ENCODE data around the gene IL10RA. TPM values are rescaled to one million over a fixed set of nuclear protein-coding genes. Genes with fewer than 3 reads are reported as not detected.

The IL10RA gene
- total and polyA plus RNA-seq, 2 of the 4 experiments (the other 2 are of a cell fraction), result 0.12 TPM; not detected in 1

DNA sequence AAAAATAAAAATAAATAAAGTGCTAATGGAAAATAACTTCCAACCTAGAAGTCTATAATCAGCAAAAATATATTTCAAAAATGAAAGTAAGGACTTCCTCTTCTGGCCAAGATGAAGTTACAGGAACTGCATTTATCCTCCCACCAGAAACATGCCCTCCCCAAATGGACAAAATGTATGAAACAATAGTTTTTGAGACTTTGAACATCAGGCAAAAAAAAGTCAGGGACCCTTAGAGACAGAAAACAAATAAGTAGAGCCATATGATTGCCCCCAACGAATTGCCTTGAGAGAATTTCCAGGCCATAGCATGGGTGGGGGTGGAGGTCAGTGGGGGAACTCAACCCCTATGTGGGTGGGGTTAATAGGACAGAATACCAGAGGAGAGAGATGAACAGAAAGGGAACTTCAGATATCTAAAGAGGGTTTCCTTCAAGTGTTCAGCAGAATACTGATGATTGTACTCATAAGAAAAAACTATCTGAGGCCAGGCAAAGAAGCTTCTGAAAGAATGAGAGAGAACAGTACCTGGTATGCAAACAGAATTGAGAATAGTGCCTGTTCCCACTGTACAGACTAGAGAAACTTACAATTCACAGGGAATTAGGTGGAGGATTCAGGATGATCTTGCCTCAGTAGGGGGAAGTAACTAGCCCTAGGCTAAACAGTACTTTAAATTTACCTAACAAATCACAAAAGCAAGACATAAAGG is 26.6 kb upstream of the IL10RA start:
- TF ChIP-seq FOS (IDR thresholded peaks at IDR 0.05; ENCODE audit: low read depth, low read length) (no peak), MXI1 (IDR thresholded peaks at IDR 0.05; ENCODE audit: borderline replicate concordance, low read depth, low read length) (no peak), MAZ (IDR thresholded peaks at IDR 0.05; ENCODE audit: borderline replicate concordance, low read depth, low read length) (no peak), CHD1 (IDR thresholded peaks at IDR 0.05; ENCODE audit: low read depth, low read length) (no peak), RCOR1 (IDR thresholded peaks at IDR 0.05; ENCODE audit: insufficient replicate concordance, low read length) (no peak), SMC3 (IDR thresholded peaks at IDR 0.05; ENCODE audit: low read depth, low read length) (no peak), BHLHE40 (IDR thresholded peaks at IDR 0.05; ENCODE audit: low read depth, low read length) (no peak), NFE2L2 (IDR thresholded peaks at IDR 0.05; ENCODE audit: low read depth, low read length) (no peak)
- TF ChIP-seq, protein P1, sequence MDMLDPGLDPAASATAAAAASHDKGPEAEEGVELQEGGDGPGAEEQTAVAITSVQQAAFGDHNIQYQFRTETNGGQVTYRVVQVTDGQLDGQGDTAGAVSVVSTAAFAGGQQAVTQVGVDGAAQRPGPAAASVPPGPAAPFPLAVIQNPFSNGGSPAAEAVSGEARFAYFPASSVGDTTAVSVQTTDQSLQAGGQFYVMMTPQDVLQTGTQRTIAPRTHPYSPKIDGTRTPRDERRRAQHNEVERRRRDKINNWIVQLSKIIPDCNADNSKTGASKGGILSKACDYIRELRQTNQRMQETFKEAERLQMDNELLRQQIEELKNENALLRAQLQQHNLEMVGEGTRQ (IDR thresholded peaks at IDR 0.05; ENCODE audit: low read depth, low read length), result no peak
- WGBS, 2 experiments (ENCODE audit: extremely low coverage in 2 of 2, insufficient read length in 1 of 2), result no CpG with 5 or more reads among the region's 1 CpG
- H3K56ac ChIP-seq (ENCODE audit: extremely low read depth, insufficient read depth, low read length), result no peak overlapping the region
- H3K9me3 ChIP-seq (ENCODE audit: control insufficient read depth, insufficient read depth, low read length), result no peaks in the 10 kb centered on the region
- DNase-seq, result no peak
- no peak overlapping the region for H2BK120ac ChIP-seq (ENCODE audit: low read depth, low read length)
- no peak overlapping the region for H3K23ac ChIP-seq (ENCODE audit: low read depth, low read length)
- no peak overlapping the region for H3K27ac ChIP-seq (ENCODE audit: insufficient read depth, low read length)
- H3K79me1 ChIP-seq (ENCODE audit: low read depth in 1 of 2, low read length in 2 of 2), result no peaks in the 10 kb centered on the region
- no peak overlapping the region for H3K4ac ChIP-seq (ENCODE audit: low read depth, low read length)
- H2AFZ ChIP-seq (replicated peaks; ENCODE audit: low read length, poor library complexity), result no peak overlapping the region
- no peaks in the 10 kb centered on the region for H3K9me1 ChIP-seq (ENCODE audit: insufficient read depth, low read length)
- ChIA-PET CTCF (interaction anchor here (1.5 kb wide), 1 partner anchor 9 kb away, joined by 4 read pairs; no protein-coding TSS in a partner anchor), POLR2A (ENCODE audit: unreplicated experiment) (no interaction called here)
- no peaks in the 10 kb centered on the region for H3K36me3 ChIP-seq (ENCODE audit: control insufficient read depth, insufficient read depth, low read length)
- no peak overlapping the region for H3K18ac ChIP-seq (ENCODE audit: low read depth, low read length)
- H4K20me1 ChIP-seq (ENCODE audit: insufficient read depth, low read length), result no peaks in the 10 kb centered on the region
- no peak overlapping the region for H2AK5ac ChIP-seq (ENCODE audit: low read depth, low read length)
- no peak overlapping the region for H2BK5ac ChIP-seq (ENCODE audit: low read depth, low read length, poor library complexity, severe bottlenecking)
- no peaks in the 10 kb centered on the region for H3K4me1 ChIP-seq (ENCODE audit: control insufficient read depth, insufficient read depth, low read length)
- no peak overlapping the region for H3K9ac ChIP-seq (ENCODE audit: low read depth, low read length)
- no TSS peak for BruUV-seq (replicated peaks)
- no peak overlapping the region for H4K5ac ChIP-seq (ENCODE audit: low read depth, low read length)
- no peak overlapping the region for H2BK15ac ChIP-seq (ENCODE audit: low read depth, low read length)
- no peak overlapping the region for H2AK9ac ChIP-seq (replicated peaks; ENCODE audit: low read depth, low read length, poor library complexity)
- H3K27me3 ChIP-seq (ENCODE audit: control insufficient read depth, insufficient read depth, low read length), result peaks cover 2% of the 10 kb centered on the region; the same call in 1 of the 2 replicates
- intact Hi-C loops (cut with micrococcal nuclease) (no loop called here), dilution Hi-C loops (cut with HindIII; ENCODE audit: low sequenced_read_pairs, unreplicated experiment) (no loop called here), in situ Hi-C loops (cut with MboI; ENCODE audit: low sequenced_read_pairs) (no loop called here)
- no peak overlapping the region for H4K91ac ChIP-seq (ENCODE audit: insufficient read depth, low read depth, low read length)
- no peak overlapping the region for H4K8ac ChIP-seq (ENCODE audit: low read depth in 2 of 2, low read length in 2 of 2)
- H3K14ac ChIP-seq (replicated peaks; ENCODE audit: low read depth, low read length), result no peak overlapping the region
- no peak for ATAC-seq (ENCODE audit: low read depth)
- H2BK20ac ChIP-seq (ENCODE audit: low read depth, low read length), result no peak overlapping the region
- no peak overlapping the region for H3K4me2 ChIP-seq (ENCODE audit: low read depth, low read length)
- H3K4me3 ChIP-seq (ENCODE audit: insufficient read depth, low read depth, low read length), result no peak overlapping the region
